Panc1 (cell line): ENCODE measurements around the gene MSMB. TPM values are rescaled to one million over a fixed set of nuclear protein-coding genes. Genes with fewer than 3 reads are reported as not detected.

Experiments
- ATAC-seq: fragments of 200-7000 bp; cut with Tn5 transposase; 2 replicates; pipeline ENCODE4 v1.9.1; 2020; ENCODE audit warnings: mild to moderate bottlenecking, moderate library complexity
- BruUV-seq: library from RNA; stranded (reverse); fragments of 400-500 nt; replicated peaks from 2 replicates; lab custom pipeline; 2021; lab: Mats Ljungman, UMichigan
- CTCF ChIA-PET: fragments of 300-600 bp; sonication (Branson Sonifier 250); formaldehyde crosslinking; loops from one replicate; lab custom pipeline; 2022; ENCODE audit warnings: antibody characterized with exemption; lab: Charles Lee
- POLR2A ChIA-PET: fragments of 300-600 bp; sonication (Branson Sonifier 250); formaldehyde crosslinking; loops from one replicate; lab custom pipeline; 2022; ENCODE audit warnings: antibody characterized with exemption; lab: Charles Lee
- DNase-seq: peaks from one replicate; pipeline ENCODE4 v3.0.0-alpha.2; 2010; ENCODE audit warnings: low read depth, low spot score
- H3K27ac ChIP-seq: 2 replicates; pipeline ENCODE4 v1.5.1; 2011; ENCODE audit warnings: mild to moderate bottlenecking, low read length, inconsistent platforms
- H3K27me3 ChIP-seq: fragments of 200-500 bp; sonication (Bioruptor generic); 2 replicates; pipeline ENCODE4 v1.6.0; 2014; ENCODE audit warnings: low read length, inconsistent platforms; ENCODE audit not compliant: control insufficient read depth, insufficient read depth
- H3K36me3 ChIP-seq: fragments of 200-500 bp; sonication (Bioruptor generic); 2 replicates; pipeline ENCODE4 v1.5.1; 2014; ENCODE audit warnings: inconsistent platforms, mild to moderate bottlenecking, low read length, moderate library complexity; ENCODE audit not compliant: control insufficient read depth, insufficient read depth
- H3K4me1 ChIP-seq: 2 replicates; pipeline ENCODE4 v1.5.1; 2011; ENCODE audit warnings: inconsistent platforms, mild to moderate bottlenecking, low read length, moderate library complexity; ENCODE audit not compliant: control insufficient read depth, insufficient read depth
- H3K4me3 ChIP-seq, 2 experiments: 2 replicates each; pipeline ENCODE4 v1.5.1; 2011 to 2012; ENCODE audit warnings: low read depth in 2 of 2, low read length in 2 of 2, mild to moderate bottlenecking in 2 of 2, inconsistent platforms in 1 of 2, moderate library complexity in 1 of 2
- H3K9me3 ChIP-seq: fragments of 200-500 bp; sonication (Bioruptor generic); 2 replicates; pipeline ENCODE4 v1.5.1; 2014; ENCODE audit warnings: low read depth, mild to moderate bottlenecking, inconsistent platforms, low read length, moderate library complexity; ENCODE audit not compliant: control insufficient read depth, insufficient read depth
- POLR2AphosphoS5 ChIP-seq: IDR thresholded peaks from 2 replicates; pipeline ENCODE4 v1.6.1; 2012; ENCODE audit warnings: mild to moderate bottlenecking, low read depth, low read length, moderate library complexity
- SIN3A ChIP-seq: IDR thresholded peaks from 2 replicates; pipeline ENCODE4 v1.6.1; 2012; ENCODE audit warnings: low read depth, mild to moderate bottlenecking, low read length, moderate library complexity, borderline replicate concordance; ENCODE audit not compliant: insufficient read depth
- TCF7L2 ChIP-seq: IDR thresholded peaks from 2 replicates; pipeline ENCODE4 v1.6.1; 2011; ENCODE audit warnings: mild to moderate bottlenecking, low read depth, low read length, inconsistent platforms
- in situ Hi-C: cut with HindIII; loops from 2 replicates; pipeline ENCODE4 v1.10.0; 2016; ENCODE audit warnings: low sequenced_read_pairs, low pct_unique_long_range_greater_than_20kb
- intact Hi-C: fragments of 100-400 bp; cut with micrococcal nuclease; formaldehyde crosslinking; loops from one replicate; pipeline ENCODE4 v1.10.0; 2022; ENCODE audit not compliant: unreplicated experiment
- total RNA-seq: library from RNA; stranded (reverse); gene quantifications from one replicate; pipeline ENCODE4 v1.2.1, GENCODE V29; 2021; ENCODE audit not compliant: unreplicated experiment
- TF ChIP-seq, protein P1 (sequence below): fragments of 450-650 bp; IDR thresholded peaks from 2 replicates; pipeline ENCODE4 v1.5.1; 2017; ENCODE audit warnings: mild to moderate bottlenecking
- TF ChIP-seq, protein P2 (sequence below), 2 experiments: IDR thresholded peaks; 2 replicates each; pipeline ENCODE4 v1.6.1; 2011 to 2012; ENCODE audit warnings: low read depth in 2 of 2, control low read depth in 1 of 2, low read length in 1 of 2, mild to moderate bottlenecking in 1 of 2, moderate library complexity in 1 of 2; ENCODE audit not compliant: insufficient read depth in 1 of 2

MSMB gene
- total RNA-seq, 1 experiment from 2014 or later = not detected

DNA sequence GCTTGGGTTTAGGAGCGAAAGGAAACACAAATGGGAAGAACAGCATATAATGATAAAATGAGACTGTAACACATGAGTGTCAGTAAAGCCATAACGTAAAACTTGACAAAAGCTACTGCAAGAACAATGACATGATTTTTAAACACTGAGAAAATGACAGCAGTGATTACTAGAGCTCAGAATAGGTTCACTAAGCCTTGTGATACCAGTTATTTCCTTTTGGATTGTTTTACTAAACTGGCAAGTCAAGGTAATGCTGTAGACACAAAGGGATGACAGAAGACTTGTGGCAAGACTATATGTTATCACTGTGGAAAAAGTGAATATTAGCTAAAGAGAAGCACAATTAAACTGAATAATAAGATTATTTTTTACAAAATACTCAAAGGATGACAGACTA is 28.3 kb downstream of the MSMB start:
- Histone ChIP-seq H3K27ac (no peak overlapping the region), H3K27me3 (no peaks in the 10 kb centered on the region), H3K9me3 (no peaks in the 10 kb centered on the region), H3K4me1 (peaks cover 33% of the 10 kb centered on the region), H3K4me3 (no peak overlapping the region), H3K36me3 (peaks cover 22% of the 10 kb centered on the region)
- no peak for DNase-seq
- in situ Hi-C loops = no loop called here
- ChIA-PET POLR2A (no interaction called here), CTCF (no interaction called here)
- TF ChIP-seq, protein P1, sequence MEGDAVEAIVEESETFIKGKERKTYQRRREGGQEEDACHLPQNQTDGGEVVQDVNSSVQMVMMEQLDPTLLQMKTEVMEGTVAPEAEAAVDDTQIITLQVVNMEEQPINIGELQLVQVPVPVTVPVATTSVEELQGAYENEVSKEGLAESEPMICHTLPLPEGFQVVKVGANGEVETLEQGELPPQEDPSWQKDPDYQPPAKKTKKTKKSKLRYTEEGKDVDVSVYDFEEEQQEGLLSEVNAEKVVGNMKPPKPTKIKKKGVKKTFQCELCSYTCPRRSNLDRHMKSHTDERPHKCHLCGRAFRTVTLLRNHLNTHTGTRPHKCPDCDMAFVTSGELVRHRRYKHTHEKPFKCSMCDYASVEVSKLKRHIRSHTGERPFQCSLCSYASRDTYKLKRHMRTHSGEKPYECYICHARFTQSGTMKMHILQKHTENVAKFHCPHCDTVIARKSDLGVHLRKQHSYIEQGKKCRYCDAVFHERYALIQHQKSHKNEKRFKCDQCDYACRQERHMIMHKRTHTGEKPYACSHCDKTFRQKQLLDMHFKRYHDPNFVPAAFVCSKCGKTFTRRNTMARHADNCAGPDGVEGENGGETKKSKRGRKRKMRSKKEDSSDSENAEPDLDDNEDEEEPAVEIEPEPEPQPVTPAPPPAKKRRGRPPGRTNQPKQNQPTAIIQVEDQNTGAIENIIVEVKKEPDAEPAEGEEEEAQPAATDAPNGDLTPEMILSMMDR = no peak
- TF ChIP-seq POLR2AphosphoS5 (no peak), TCF7L2 (no peak), SIN3A (no peak)
- TF ChIP-seq, protein P2, sequence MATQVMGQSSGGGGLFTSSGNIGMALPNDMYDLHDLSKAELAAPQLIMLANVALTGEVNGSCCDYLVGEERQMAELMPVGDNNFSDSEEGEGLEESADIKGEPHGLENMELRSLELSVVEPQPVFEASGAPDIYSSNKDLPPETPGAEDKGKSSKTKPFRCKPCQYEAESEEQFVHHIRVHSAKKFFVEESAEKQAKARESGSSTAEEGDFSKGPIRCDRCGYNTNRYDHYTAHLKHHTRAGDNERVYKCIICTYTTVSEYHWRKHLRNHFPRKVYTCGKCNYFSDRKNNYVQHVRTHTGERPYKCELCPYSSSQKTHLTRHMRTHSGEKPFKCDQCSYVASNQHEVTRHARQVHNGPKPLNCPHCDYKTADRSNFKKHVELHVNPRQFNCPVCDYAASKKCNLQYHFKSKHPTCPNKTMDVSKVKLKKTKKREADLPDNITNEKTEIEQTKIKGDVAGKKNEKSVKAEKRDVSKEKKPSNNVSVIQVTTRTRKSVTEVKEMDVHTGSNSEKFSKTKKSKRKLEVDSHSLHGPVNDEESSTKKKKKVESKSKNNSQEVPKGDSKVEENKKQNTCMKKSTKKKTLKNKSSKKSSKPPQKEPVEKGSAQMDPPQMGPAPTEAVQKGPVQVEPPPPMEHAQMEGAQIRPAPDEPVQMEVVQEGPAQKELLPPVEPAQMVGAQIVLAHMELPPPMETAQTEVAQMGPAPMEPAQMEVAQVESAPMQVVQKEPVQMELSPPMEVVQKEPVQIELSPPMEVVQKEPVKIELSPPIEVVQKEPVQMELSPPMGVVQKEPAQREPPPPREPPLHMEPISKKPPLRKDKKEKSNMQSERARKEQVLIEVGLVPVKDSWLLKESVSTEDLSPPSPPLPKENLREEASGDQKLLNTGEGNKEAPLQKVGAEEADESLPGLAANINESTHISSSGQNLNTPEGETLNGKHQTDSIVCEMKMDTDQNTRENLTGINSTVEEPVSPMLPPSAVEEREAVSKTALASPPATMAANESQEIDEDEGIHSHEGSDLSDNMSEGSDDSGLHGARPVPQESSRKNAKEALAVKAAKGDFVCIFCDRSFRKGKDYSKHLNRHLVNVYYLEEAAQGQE (IDR thresholded peaks at IDR 0.05; ENCODE audit: insufficient read depth in 1 of 2, low read depth in 2 of 2, low read length in 1 of 2) = no peak
- BruUV-seq = no TSS peak
- no peak for ATAC-seq
- intact Hi-C loops = no loop called here

- BruUV-seq = no TSS peak
- ChIA-PET POLR2A (no interaction called here), CTCF (no interaction called here)
- H3K27ac ChIP-seq = no peak overlapping the region
- ATAC-seq (no peak), DNase-seq (no peak)
- TF ChIP-seq SIN3A (no peak), POLR2AphosphoS5 (no peak), TCF7L2 (no peak)
- TF ChIP-seq, protein P1 = no peak
- TF ChIP-seq, protein P2 (IDR thresholded peaks at IDR 0.05; ENCODE audit: insufficient read depth in 1 of 2, low read depth in 2 of 2, low read length in 1 of 2) = no peak
- H3K36me3 ChIP-seq = peaks cover 31% of the 10 kb centered on the region
- in situ Hi-C loops (no loop called here), intact Hi-C loops (no loop called here)
- H3K9me3 ChIP-seq = no peaks in the 10 kb centered on the region
- H3K27me3 ChIP-seq = no peaks in the 10 kb centered on the region
- H3K4me3 ChIP-seq = no peak overlapping the region
- peaks cover 29% of the 10 kb centered on the region for H3K4me1 ChIP-seq
Observed at GRCh38 chr10:46016811-46017210, 29.3 kb downstream of the MSMB start.
